C4-2B (cell line): ENCODE data around the gene ZDHHC17.

Source experiments
- H3K27ac ChIP-seq: fragments of 450-650 bp; 2 replicates; pipeline ENCODE4 v1.5.1; 2017
- CTCF ChIP-seq: fragments of 450-650 bp; conservative IDR thresholded peaks from 2 replicates; pipeline ENCODE4 v1.5.1; 2017; ENCODE audit warnings: mild to moderate bottlenecking
- ZFX ChIP-seq: fragments of 450-650 bp; IDR thresholded peaks from 2 replicates; pipeline ENCODE4 v1.6.1; 2017

ZDHHC17 gene

GRCh38 chr12:76888775-76889174 lies 124.9 kb downstream of the ZDHHC17 start:
- H3K27ac ChIP-seq, result no peak overlapping the region
- no peak for TF ChIP-seq CTCF

GRCh38 chr12:76890151-76891143 lies 126.5 kb downstream of the ZDHHC17 start:
- TF ChIP-seq CTCF, result no peak
- no peak for TF ChIP-seq ZFX
- H3K27ac ChIP-seq, result no peak overlapping the region

- H3K27ac ChIP-seq, result no peak overlapping the region
- TF ChIP-seq CTCF, result no peak
These were observed 127.7 kb downstream of the ZDHHC17 start for GRCh38 chr12:76891609-76892008.

DNA sequence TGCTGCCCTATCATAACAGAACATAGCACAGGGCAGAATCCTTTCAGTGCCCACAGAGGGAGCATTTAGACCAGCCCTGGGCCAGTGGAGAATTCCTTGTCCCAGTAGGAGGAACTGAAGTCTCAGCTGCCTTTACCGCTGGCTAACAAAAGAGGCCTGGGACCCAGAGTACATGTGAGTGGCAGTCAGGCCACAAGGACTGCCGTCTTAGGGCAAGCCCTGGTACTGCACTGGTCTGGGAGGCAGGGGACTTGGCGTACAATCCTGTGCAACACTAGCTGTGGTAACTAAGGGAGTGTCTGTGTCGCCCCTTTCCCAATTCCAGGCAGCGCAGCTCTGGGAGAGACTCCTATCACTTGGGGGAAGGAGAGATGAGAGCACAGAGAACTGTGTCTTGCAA lies 131.9 kb downstream of the ZDHHC17 start:
- TF ChIP-seq ZFX (no peak), CTCF (no peak)
- no peak overlapping the region for H3K27ac ChIP-seq

- TF ChIP-seq ZFX (no peak), CTCF (no peak)
- H3K27ac ChIP-seq, result no peak overlapping the region
These were observed 132.4 kb downstream of the ZDHHC17 start for GRCh38 chr12:76896274-76896673.

DNA sequence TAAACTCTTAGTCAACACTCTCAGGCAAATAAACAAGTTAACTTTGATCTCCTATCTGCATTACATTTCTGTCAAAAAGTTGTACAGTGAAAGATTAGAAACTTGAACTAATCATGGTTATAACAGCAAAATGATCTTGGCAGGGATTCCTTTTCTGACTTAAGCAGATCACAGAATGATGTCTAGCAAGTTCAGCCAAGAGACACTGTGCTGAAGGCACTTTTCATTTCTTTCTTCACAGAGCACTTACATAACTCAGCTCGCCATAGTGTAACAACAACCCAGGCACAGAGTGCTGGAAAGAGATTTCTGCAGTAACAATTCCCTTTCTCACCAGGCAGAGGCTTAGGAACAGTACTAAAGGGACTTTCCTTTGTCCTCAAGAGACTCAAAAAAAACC lies 134.5 kb downstream of the ZDHHC17 start:
- no peak overlapping the region for H3K27ac ChIP-seq
- TF ChIP-seq ZFX, result no peak
- TF ChIP-seq CTCF, result no peak

DNA sequence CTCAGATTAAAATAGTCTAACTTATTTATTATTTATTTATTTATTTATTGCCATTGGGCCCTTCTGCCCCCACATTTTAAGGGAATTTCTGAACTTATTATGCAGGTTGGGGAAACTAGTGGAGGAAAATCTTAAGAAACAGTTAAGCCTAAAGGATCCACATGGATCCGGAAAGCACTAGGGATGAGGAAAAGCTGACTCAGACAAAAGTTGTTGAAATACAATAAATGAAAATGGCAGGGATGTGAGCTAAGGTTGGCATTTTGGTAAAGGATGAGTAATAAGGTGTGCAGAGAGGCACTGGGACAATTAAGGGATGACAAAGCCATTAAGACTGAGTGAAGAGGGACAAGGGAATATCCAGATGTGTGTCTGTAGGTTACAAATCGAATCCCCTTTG lies 135.6 kb downstream of the ZDHHC17 start:
- no peak overlapping the region for H3K27ac ChIP-seq
- TF ChIP-seq CTCF (no peak), ZFX (no peak)
